ENCODE data around the gene USP8.

The USP8 gene

GRCh38 chr15:50543556-50543955 lies 119.4 kb downstream of the USP8 start:
- no peak for DNase-seq (ENCODE audit: low spot score)

GRCh38 chr15:50544368-50544767 lies 120.2 kb downstream of the USP8 start:
- no peak for DNase-seq (ENCODE audit: low spot score)

GRCh38 chr15:50546566-50546965 lies 122.4 kb downstream of the USP8 start, which contains the start of gene USP50:
Gene USP50 (minus strand): TSS chr15:50546666. CDS start chr15:50546525, 141 bp downstream.
- no peak for DNase-seq (ENCODE audit: low spot score)

GRCh38 chr15:50549326-50549725 lies 125.1 kb downstream of the USP8 start:
- DNase-seq (ENCODE audit: low spot score) = no peak

GRCh38 chr15:50552238-50552637 lies 128.0 kb downstream of the USP8 start:
- no peak for DNase-seq (ENCODE audit: low spot score)

- no peak for DNase-seq (ENCODE audit: low spot score)
Measured at GRCh38 chr15:50556642-50557371, 132.6 kb downstream of the USP8 start.

- no peak for DNase-seq (ENCODE audit: low spot score)
Measured at GRCh38 chr15:50558012-50558411, 133.8 kb downstream of the USP8 start.

GRCh38 chr15:50562735-50563640 lies 138.8 kb downstream of the USP8 start:
- no peak for DNase-seq (ENCODE audit: low spot score)

GRCh38 chr15:50563756-50564155 lies 139.6 kb downstream of the USP8 start:
- no peak for DNase-seq (ENCODE audit: low spot score)
